NCI-H1694 treated with DMSO at 0.1 percent for 48 hours (cell line): ENCODE results near the gene ENDOG.
"Not testable (repeated sequence)": the region's sequence is repeated elsewhere in the genome, so short reads cannot be mapped to it uniquely, and the experiment has no call there.

ENCODE experiments used
- DNase-seq: peaks from one replicate; lab custom pipeline; 2025; lab: John Stamatoyannopoulos, UW

Gene ENDOG

DNA sequence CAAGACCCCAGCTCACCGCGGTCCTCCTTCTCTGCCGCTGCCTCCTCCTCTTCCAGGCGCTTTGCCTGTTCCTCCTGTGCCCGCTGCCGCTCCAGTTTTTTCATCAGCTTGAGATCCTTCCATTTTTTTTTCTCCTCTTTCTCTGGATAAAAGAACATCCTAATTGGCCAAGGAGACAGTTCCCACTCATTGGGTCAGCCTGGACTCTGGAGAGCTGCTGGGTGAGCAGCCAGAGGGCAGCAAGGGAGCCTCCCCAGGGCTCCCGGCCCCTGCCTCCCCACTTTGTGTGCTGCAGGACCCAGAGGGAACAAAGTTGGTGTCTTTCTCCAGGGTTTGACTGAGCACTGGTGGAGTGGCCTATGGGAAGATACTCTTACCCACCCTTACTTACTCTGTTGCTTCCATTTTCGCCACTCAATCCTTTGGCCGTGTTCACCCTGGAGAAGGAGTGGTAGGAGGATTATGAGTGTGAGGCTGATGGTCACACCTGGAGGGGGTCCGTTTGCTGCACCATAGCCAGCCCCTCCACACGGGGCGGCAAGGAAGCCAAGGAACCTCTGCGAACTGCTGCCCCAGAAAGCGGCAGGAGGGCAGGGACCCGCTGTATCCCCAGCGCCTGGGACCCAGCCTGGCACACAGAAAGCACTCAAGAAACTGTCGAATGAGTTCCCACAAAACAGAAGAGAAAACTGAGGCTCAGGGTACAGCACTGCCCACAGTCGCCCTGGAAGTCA lies 10.6 kb downstream of the ENDOG start:
- DNase-seq, result no peak

DNA sequence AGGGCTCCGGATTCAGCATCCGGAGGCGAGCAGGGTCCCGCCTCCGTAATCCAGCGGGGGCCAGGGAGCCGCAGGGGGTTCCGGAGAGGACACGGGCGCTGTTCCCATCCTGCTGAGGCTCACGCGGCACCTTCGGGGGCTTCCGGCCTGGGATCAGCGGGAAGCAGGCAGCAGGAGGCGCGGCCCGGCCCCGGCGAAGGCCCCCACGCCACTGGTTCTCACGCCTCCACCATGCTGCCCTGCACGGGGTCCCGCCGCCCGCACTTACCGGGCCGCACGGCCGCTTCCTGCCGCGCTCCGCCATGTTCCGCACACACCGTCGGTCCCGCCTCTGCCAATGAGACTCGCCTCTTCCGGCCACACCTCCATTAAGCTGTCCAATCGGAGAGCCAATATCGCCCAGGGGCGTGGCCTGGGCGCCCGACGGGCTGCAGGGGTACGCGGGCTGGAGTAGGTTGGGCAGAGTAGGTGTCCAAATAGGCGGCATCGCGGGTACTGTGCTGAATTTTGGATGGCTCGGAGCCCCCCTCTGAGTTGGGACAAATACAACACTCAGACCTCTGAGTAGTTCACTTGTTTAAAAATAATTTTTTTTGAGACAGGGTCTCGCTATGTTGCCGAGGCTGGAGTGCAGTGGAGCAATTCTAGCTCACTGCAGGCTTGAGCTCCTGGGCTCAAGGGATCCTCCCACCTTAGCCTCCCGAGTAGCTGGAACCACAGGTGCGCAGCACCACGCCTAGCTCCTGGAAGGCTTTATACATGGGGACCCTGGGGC lies 11.4 kb downstream of the ENDOG start, which contains the start of gene SPOUT1:
Gene SPOUT1, minus strand, starts transcription at position 318 of the 775 bp plus-strand sequence. Its CDS starts 14 bp downstream, at position 304.
- peak; percentile 85 for DNase-seq

DNA sequence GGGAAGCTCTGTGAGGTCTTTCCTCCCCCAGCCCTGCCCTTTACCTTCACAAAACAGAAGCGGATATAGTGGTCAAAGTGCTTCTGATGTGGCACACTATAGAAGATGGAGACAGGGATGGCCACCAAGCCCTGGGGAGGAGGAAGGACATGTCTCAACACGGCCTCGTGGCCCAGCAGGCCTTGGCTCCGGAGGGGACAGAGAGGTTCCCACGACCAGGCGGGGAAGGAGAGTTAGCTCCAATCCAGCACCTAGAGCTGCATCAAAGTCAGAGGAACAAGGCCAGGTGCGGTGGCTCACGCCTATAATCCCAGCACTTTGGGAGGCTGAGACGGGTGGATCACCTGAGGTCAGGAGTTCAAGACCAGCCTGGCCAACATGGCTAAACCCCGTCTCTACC lies 15.4 kb downstream of the ENDOG start:
- DNase-seq, result no peak

DNA sequence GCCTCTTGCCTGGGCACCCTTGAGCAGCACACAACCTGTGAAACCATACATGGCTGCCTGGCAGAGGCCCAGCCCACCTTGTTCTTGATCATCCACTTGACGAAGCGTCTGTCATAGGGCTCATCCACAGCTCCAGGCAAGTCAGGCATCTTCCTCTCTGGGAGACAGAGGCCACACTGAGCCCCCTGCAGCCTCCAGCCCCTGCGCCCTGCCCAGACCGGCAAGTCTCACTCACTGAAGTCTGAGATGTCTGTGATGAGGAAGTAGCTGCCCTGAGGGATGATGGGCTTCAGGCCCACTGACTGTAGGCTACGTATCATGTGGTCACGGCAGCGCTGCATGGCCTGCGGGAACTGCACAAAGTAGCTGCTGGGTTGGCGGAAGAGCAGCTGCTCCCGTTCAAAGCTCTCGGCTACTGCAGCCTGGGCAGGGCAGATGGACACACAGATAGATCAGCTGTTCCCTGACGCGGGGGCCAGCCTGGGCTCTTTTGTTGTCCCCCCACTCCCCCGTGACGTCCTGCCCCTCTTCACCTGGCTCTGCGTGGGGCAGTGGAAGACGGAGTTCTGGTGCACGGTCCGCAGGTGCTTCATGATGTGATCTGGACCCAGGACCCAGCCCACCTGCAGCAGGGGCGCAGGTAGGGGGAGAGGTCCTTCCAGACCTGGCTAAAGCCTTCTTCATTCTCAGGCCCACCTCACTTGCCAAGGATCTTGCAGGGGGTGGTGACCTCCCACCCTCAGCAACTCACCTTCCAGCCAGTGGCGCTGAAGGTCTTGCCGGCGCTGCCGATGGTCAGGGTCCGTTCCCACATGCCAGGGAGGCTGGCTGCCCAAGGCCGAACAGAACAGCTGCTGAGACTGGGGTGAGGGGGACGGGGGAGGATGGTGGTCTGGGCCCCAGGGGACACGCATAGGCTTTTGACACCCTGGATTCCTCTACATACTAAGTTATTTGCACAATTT lies 17.2 kb downstream of the ENDOG start:
- no peak for DNase-seq

DNA sequence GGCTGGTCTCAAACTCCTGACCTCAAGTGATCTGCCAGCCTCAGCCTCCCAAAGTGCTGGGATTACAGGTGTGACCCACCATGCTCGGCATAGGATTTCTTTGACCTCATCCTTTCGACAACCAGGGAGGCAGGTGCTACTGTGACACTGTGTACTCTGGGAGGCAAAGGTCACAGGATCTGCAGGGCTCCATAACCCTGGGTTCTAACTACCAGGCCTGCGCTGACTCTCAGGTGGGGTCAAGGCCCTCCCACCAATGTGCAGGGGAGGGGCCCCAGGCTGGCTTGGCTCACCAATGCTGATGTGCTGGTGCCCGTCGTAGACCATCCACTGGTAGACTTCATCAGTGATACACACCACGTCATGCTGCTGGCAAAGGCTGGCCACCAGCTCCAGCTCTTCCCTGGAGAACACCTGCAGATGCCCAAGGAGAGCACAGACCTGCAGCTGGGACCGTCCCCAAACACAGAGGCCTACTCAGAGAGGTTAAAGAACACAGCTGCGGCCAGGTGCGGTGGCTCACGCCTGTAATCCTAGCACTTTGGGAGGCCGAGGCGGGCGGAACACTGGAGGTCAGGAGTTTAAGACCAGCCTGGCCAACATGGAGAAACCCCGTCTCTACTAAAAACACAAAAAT lies 18.3 kb downstream of the ENDOG start:
- DNase-seq, result no peak

DNA sequence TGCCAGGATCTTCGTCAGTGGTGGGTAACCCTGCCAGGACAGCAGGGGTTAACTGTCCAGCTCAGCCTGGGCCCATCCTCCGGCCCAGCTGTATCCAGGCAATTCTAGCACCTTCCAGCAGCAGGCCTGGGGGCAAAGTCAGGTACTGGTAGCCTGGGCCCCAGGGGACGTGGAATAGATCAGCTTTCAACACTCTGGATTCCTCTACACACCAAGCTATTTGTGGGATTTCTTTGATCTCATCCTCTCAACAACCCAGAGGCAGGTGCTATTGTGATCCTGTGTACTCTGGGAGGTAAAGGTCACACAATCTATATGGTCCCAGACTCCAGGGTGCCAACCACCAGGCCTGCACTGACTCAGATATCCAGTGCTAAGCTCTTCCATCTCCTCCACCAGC lies 20.0 kb downstream of the ENDOG start:
- no peak for DNase-seq

DNA sequence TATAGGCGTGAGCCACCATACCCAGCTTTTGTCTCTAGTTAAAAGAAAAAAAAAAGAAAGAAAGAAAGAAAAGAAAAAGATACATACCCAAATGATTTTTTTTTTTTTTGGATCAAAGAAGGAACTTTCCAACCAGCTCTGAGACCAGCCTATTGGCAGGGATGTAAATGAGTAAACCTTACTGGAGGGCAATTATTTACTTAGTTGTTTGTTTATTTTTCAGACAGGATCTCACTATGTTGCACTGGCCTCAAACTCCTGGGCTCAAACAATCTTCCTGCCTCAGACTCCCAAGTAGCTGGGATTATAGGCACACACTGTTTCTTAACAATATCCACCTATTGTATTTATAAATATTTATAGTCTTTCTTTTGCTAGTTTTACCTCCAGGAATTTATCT lies 22.2 kb downstream of the ENDOG start:
- no peak for DNase-seq

DNA sequence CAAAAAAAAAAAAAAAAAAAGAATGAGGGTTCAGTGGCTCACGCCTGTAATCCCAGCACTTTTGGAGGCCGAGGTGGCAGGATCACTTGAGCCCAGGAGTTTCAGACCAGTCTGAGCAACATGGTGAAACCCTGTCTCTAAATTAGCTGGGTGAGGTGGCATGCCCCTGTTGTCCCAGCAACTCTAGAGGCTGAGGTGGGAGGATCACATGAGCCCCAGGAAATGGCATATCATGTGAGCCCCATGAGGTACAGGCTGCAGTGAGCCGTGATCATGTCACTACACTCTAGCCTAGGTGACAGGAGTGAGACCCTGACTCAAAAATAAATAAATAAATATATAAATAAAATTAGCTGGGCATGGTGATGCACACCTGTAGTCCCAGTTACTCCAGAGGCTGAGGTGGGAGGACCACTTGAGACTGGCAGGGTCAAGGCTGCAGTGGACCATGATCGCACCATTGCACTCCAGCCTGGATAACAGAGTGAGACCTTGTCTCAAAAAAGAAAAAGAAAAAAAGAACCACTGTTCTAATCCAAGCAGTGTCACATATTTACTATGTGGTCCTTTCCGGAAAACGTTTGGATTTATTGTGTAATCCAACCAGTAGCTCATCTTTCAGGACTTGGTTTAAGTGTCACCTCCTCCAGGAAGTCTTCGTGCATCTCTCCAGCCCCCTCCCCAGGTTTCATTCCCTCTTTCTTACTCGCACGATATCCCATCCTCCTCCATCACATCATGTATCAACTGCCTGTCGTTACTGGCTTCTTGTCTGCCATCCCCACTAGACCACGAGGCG lies 23.6 kb downstream of the ENDOG start:
- no peak for DNase-seq

DNA sequence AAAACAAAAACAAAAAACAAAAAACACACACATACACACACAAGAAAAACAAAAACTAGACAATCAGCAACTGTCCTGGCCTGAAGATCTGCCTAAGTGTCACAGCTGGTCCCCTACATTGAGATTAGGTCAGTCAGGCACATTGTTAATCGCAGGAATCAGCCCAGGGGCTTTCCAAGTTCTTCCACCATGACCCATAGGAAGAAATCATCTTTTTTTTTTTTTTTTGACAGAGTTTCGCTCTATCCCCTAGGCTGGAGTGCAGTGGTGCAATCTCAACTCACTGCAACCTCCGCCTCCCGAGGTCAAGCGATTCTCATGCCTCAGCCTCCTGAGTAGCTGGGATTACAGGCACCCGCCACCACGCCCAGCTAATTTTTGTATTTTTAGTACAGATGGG lies 24.9 kb downstream of the ENDOG start:
- not testable (repeated sequence) for DNase-seq

DNA sequence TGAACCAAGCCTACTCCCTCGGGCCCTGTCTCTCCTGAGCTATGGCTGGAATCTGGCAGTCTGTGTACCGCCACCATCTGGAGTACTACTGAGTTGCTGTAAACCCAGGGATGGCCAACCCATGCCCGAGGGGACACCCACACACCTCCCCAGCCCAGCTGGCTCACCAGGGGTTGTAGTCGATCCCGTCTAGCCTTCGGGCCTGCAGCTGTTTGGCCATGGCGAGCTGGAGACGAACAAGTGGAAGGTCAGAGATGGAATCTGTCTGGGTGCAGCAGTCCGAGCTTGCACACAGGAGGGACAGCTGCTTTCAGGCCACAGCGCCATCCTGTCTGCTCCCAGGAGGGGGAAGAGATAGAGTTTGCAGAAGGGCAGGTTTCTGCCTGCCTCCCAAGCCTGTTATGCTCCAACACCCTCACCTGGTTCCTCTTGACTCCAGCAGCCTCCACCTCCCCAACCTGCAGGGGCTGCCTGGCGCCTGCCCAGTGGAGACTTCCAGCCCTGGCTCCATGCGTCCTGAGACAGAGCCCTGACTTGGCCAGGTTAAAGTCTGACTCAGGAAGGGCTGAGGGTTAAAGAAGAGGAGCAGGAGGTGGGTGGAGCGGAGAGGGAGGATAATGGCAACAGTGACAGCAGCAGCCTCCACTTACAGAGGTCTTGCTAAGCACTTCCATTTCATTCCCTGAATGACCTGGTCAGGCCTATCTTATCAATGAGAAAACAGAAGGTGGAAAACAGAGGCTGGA lies 27.1 kb downstream of the ENDOG start:
- peak; percentile 34 for DNase-seq

DNA sequence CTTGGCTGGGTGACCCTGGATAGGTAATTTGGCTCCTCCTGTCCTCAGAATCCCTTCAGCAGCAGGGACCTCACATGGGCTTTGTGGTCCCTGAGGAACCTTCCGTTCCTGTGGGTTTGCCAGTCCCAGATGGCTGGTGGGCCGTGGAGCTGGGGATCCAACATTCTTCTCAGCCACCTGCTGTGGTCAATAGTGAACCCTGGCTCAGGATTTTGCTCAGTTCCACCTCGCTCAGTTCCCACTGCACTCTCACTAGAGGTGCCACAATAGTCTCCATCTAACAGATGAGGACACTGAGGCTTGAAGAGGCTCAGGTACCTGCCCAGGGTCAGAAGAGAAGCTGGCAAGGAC lies 28.4 kb downstream of the ENDOG start:
- DNase-seq, result no peak

DNA sequence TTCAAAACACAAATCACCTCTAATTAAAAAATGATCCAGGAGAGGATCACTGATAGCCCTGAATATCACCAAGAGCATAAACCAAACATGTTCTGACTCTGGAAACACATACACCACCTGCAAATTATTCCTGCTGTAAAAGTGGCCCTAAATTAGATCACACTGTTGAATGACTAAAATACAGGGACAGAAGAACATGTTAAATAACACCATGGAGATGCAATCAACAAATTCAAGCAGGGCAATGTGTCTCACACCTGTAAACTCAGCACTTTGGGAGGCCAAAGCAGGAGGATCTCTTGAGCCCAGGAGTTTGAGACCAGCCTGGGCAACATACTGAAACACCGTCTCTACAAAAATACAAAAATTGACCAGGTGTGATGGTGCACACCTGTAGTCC lies 29.5 kb downstream of the ENDOG start:
- DNase-seq, result no peak

DNA sequence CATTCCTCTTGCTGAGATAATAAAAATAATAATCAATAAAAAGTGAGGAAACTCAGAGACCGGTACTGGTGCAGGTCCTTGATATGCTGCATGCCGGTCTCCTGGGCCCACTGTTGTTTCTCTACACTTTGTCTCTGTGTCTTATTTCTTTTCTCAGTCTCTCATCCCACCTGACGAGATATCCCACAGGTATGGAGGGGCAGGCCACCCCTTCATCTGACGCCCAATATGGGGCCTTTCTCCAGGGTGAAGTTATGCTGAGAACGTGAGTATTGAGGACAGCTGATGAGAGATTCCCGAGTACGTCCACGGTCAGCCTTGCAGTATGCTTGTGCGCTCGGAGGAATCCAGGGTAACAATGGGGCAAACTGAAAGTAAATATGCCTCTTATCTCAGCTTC lies 32.7 kb downstream of the ENDOG start:
- not testable (repeated sequence) for DNase-seq

DNA sequence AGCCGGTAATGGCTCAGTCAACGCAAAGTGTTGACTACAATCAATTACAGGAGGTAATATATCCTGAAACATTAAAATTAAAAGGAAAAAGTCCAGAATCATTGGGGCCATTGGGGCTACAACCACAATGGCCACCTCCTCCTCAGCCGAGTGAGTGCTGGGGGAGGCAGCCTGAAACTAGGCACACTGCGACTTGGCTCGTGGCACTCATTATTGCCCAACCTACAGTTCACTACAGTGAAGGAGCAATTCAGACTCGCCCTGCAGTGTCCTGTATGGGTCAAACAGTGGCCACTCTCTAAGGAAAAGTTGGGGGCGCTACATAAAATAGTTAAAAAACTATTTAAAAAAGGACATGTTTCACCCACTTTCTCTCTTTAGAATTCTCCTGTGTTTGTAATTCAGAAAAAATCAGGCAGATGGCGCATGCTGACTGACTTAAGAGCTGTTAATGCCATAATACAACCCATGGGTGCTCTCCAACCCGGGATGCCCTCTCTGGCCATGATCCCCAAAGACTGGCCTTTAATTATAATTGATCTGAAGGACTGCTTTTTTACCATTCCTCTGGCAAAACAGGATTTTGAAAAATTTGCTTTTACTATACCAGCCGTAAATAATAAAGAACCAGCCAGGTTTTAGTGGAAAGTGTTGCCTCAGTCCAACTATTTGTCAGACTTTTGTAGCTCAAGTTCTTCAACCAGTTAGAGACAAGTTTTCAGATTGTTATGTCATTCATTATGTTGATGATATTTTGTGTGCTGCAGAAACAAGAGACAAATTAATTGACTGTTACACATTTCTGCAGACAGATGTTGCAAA lies 33.7 kb downstream of the ENDOG start:
- DNase-seq, result peak; percentile 2

DNA sequence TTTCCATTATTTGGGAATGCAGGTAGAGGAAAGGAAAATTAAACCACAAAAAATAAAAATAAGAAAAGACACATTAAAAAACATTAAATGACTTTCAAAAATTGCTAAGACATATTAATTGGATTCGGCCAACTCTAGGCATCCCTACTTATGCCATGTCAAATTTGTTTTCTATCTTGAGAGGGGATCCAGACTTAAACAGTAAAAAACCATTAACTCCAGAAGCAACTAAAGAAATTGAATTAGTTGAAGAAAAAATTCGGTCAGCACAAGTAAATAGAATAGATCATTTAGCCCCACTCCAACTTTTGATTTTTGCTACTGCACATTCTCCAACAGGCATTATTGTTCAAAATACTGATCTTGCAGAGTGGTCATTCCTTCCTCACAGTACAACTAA lies 34.3 kb downstream of the ENDOG start:
- not testable (repeated sequence) for DNase-seq

DNA sequence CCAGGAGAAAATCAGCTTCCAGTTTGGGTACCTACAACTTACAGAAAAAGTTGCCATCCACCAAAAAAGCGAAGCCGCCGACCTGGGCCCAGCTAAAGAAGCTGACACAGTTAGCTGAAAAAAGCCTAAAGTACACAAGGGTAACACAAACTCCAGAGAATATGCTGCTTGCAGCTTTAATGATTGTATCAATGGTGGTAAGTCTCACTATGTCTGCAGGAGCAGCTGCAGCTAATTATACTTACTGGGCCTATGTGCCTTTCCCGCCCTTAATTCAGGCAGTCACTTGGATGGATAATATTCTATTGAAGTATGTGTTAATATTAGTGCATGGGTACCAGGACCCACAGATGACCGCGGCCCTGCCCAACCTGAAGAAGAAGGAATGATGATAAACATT lies 36.2 kb downstream of the ENDOG start:
- DNase-seq, result not testable (repeated sequence)

DNA sequence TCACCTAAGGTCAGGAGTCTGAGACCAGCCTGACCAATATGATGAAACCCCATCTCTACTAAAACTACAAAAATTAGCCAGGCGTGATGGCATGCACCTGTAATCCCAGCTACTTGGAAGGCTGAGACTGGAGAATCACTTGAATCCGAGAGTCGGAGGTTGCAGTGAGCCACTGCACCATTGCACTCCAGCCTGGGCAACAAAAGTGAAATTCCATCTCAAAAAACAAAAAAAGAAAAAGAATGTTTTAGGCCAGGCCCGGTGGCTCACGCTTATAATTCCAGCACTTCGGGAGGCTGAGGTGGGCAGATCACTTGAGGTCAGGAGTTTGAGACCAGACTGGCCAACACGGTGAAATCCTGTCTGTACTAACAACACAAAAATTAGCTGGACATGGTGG lies 40.2 kb downstream of the ENDOG start:
- DNase-seq, result not testable (repeated sequence)

DNA sequence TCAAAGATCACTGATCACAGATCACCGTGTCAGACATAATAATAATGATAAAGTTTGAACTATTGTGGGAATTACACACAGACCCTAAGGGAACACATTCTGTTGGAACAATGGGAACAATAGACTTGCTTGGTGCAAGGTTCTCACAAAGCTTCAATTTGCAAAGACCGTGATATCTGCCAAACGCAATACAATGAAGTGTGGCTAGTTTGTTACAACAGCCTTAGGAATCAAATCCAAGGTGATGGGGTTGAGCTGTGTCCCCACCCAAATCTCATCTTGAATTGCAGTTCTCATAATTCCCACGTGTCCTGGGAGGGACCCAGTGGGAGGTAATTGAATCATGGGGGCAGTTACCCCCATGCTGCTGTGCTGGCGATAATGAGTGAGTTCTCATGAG lies 42.6 kb downstream of the ENDOG start:
- no peak for DNase-seq

DNA sequence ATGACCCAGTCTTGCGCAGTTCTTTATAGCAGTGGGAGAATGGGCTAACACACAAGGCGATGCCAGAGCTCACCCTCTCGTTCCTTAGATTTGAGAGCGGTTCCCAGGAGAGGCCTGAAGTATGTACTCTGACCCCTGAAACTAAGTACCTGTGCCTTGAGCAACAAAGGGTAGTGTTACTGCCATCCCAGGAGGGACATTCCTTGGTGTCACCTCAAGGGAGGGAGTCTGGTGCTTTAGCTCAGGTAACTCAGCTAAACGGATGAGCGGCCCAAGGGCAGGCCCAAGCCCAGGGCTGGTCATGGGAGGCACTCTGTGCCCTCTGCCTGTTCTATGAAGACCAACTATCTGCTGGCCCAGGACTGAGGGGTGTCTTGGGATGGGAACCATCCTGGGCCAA lies 43.2 kb downstream of the ENDOG start:
- no peak for DNase-seq
